ENCODE results near the gene CDK14.

GRCh38 chr7:90677486-90678404, 81.6 kb downstream of the CDK14 start:
- TF ChIP-seq CTCF (IDR thresholded peaks at IDR 0.05) = no peak
- no peak for TF ChIP-seq POLR2A (IDR thresholded peaks at IDR 0.05)

All from esophagus squamous epithelium (tissue), 4 donors.